Gastrocnemius medialis (tissue), 4 donors: ENCODE results near the gene SYT9. TPM values are rescaled to one million over a fixed set of nuclear protein-coding genes. Genes with fewer than 3 reads are reported as not detected.

Source experiments
- ATAC-seq, 2 donors: fragments of 150-250 bp; one replicate each; pipeline ENCODE4 v1.9.1; 2016
- DNase-seq, 2 donors: peaks; one replicate each; pipeline ENCODE4 v3.0.0-alpha.2; 2019
- H3K27ac ChIP-seq, 4 donors: fragments of 200-600 bp; sonication (generic); 1 replicate in 1 of 4; 2 replicates in 3 of 4; pipeline ENCODE4 v1.5.1; 2016 to 2018; ENCODE audit warnings: mild to moderate bottlenecking in 2 of 4, moderate library complexity in 1 of 4
- H3K27me3 ChIP-seq, 3 donors: fragments of 200-600 bp; sonication (generic) in 2 of 3; 1 replicate in 1 of 3; 2 replicates in 2 of 3; pipeline versions ENCODE4 v1.5.1 to v1.6.0; 2016 to 2019; ENCODE audit warnings: mild to moderate bottlenecking in 1 of 3, moderate library complexity in 1 of 3
- H3K36me3 ChIP-seq, 2 donors: fragments of 200-600 bp; sonication (generic) in 1 of 2; one replicate each; pipeline ENCODE4 v1.5.1; 2017 to 2018
- H3K4me1 ChIP-seq, 2 donors: fragments of 200-600 bp; sonication (generic) in 1 of 2; one replicate each; pipeline ENCODE4 v1.5.1; 2016 to 2017; ENCODE audit warnings: mild to moderate bottlenecking in 2 of 2
- H3K4me3 ChIP-seq, 4 donors: fragments of 200-600 bp; sonication (generic) in 3 of 4; 1 replicate in 1 of 4; 2 replicates in 3 of 4; pipeline ENCODE4 v1.5.1; 2016 to 2019; ENCODE audit warnings: mild to moderate bottlenecking in 2 of 4
- H3K9me3 ChIP-seq, 3 donors: fragments of 200-600 bp; sonication (generic) in 2 of 3; 1 replicate in 1 of 3; 2 replicates in 2 of 3; pipeline ENCODE4 v1.5.1; 2016 to 2019
- CTCF ChIP-seq, 5 experiments: fragments of 450-650 bp in 3 of 5; fragments of 200-600 bp in 2 of 5; sonication (generic) in 2 of 5; IDR thresholded peaks in 4 of 5; conservative IDR thresholded peaks in 1 of 5; 1 replicate in 4 of 5; 2 replicates in 1 of 5; pipeline ENCODE4 v1.5.1; 2016 to 2019; ENCODE audit warnings: antibody characterized with exemption in 5 of 5, mild to moderate bottlenecking in 3 of 5, moderate library complexity in 3 of 5
- POLR2A ChIP-seq, 2 donors: fragments of 450-650 bp; IDR thresholded peaks; one replicate each; pipeline ENCODE4 v1.6.1; 2017; ENCODE audit warnings: antibody characterized with exemption in 2 of 2, mild to moderate bottlenecking in 2 of 2, moderate library complexity in 2 of 2
- in situ Hi-C, 4 donors: fragments of 200-750 bp; cut with MboI; loops; one replicate each; pipeline versions ENCODE4 v1.15.0 to v1.8.0; 2017; ENCODE audit warnings: low sequenced_read_pairs in 4 of 4
- intact Hi-C: fragments of 100-400 bp; cut with DNase I; formaldehyde crosslinking; loops from one replicate; pipeline ENCODE4 v1.15.1; 2023; ENCODE audit warnings: low total_unique reads
- total RNA-seq, 4 donors: library from RNA; depleted of rRNA; stranded (reverse); fragments of >200 nt; gene quantifications; one replicate each; pipeline versions ENCODE4 v1.1.0 to v1.2.3, GENCODE V29; 2016

Gene SYT9
- total RNA-seq, 4 donors from 2014 or later, result 0.09 TPM; not detected in 3

GRCh38 chr11:7422544-7423331 is 171.0 kb downstream of the SYT9 start:
- H3K27ac ChIP-seq, result no peak overlapping the region
- TF ChIP-seq CTCF (IDR thresholded peaks at IDR 0.05 in 4 of 5, conservative IDR thresholded peaks at IDR 0.05 in 1 of 5) (no peak), POLR2A (IDR thresholded peaks at IDR 0.05) (no peak)
- in situ Hi-C loops, result no loop called here
- no peaks in the 10 kb centered on the region for H3K4me1 ChIP-seq
- intact Hi-C loops, result no loop called here
- DNase-seq, result no peak
- H3K4me3 ChIP-seq, result no peak overlapping the region
- H3K36me3 ChIP-seq, result no peaks in the 10 kb centered on the region
- H3K9me3 ChIP-seq, result no peaks in the 10 kb centered on the region
- no peak for ATAC-seq
- no peaks in the 10 kb centered on the region for H3K27me3 ChIP-seq

- Histone ChIP-seq H3K27ac (no peak overlapping the region), H3K36me3 (no peaks in the 10 kb centered on the region), H3K9me3 (no peaks in the 10 kb centered on the region), H3K27me3 (no peaks in the 10 kb centered on the region), H3K4me3 (no peak overlapping the region), H3K4me1 (no peaks in the 10 kb centered on the region)
- ATAC-seq, result no peak
- intact Hi-C loops, result no loop called here
- TF ChIP-seq CTCF (IDR thresholded peaks at IDR 0.05 in 4 of 5, conservative IDR thresholded peaks at IDR 0.05 in 1 of 5) (no peak), POLR2A (IDR thresholded peaks at IDR 0.05) (no peak)
- no peak for DNase-seq
- in situ Hi-C loops, result no loop called here
Observed at GRCh38 chr11:7423946-7424345, 172.2 kb downstream of the SYT9 start.

- H3K9me3 ChIP-seq, result no peaks in the 10 kb centered on the region
- H3K36me3 ChIP-seq, result no peaks in the 10 kb centered on the region
- no peaks in the 10 kb centered on the region for H3K27me3 ChIP-seq
- intact Hi-C loops, result no loop called here
- in situ Hi-C loops, result loop anchor here in 2 of 4 donors (25.0 kb wide), 1 partner anchor 315 kb away; no protein-coding TSS in a partner anchor
- ATAC-seq (no peak), DNase-seq (no peak)
- H3K4me1 ChIP-seq, result no peaks in the 10 kb centered on the region
- H3K27ac ChIP-seq, result no peak overlapping the region
- H3K4me3 ChIP-seq, result no peak overlapping the region
- TF ChIP-seq CTCF (IDR thresholded peaks at IDR 0.05 in 4 of 5, conservative IDR thresholded peaks at IDR 0.05 in 1 of 5), result no peak
- no peak for TF ChIP-seq POLR2A (IDR thresholded peaks at IDR 0.05)
Observed at GRCh38 chr11:7427733-7428132, 176.0 kb downstream of the SYT9 start.

GRCh38 chr11:7428196-7428595 is 176.5 kb downstream of the SYT9 start:
- ATAC-seq (no peak), DNase-seq (no peak)
- intact Hi-C loops, result no loop called here
- in situ Hi-C loops, result loop anchor here in 2 of 4 donors (25.0 kb wide), 1 partner anchor 316 kb away; no protein-coding TSS in a partner anchor
- H3K9me3 ChIP-seq, result no peaks in the 10 kb centered on the region
- H3K27me3 ChIP-seq, result no peaks in the 10 kb centered on the region
- no peak overlapping the region for H3K4me3 ChIP-seq
- H3K27ac ChIP-seq, result no peak overlapping the region
- no peaks in the 10 kb centered on the region for H3K36me3 ChIP-seq
- TF ChIP-seq POLR2A (IDR thresholded peaks at IDR 0.05), result no peak
- no peak for TF ChIP-seq CTCF (IDR thresholded peaks at IDR 0.05 in 4 of 5, conservative IDR thresholded peaks at IDR 0.05 in 1 of 5)
- H3K4me1 ChIP-seq, result no peaks in the 10 kb centered on the region
